NCI-H748 (cell line): Measurements from ENCODE around the gene CYB561A3.
A peak's percentile ranks its signal among the peaks of the same experiment; 100 is the strongest.
"Not testable (repeated sequence)": the region's sequence is repeated elsewhere in the genome, so short reads cannot be mapped to it uniquely, and the experiment has no call there.

Experiments used
- DNase-seq: peaks from one replicate; lab custom pipeline; 2025; ENCODE audit not compliant: unreplicated experiment; lab: John Stamatoyannopoulos, UW

Gene CYB561A3

GRCh38 chr11:61361741-61362541 lies at the start of gene CYB561A3, which contains the start of gene TMEM138:
TSS of gene CYB561A3 (minus strand) at chr11:61361882. CDS start at chr11:61356713, 5,169 bp downstream.
TSS of gene TMEM138 (plus strand) at chr11:61362374. CDS start at chr11:61364391, 2,017 bp downstream.
- DNase-seq: peak; percentile 96

DNA sequence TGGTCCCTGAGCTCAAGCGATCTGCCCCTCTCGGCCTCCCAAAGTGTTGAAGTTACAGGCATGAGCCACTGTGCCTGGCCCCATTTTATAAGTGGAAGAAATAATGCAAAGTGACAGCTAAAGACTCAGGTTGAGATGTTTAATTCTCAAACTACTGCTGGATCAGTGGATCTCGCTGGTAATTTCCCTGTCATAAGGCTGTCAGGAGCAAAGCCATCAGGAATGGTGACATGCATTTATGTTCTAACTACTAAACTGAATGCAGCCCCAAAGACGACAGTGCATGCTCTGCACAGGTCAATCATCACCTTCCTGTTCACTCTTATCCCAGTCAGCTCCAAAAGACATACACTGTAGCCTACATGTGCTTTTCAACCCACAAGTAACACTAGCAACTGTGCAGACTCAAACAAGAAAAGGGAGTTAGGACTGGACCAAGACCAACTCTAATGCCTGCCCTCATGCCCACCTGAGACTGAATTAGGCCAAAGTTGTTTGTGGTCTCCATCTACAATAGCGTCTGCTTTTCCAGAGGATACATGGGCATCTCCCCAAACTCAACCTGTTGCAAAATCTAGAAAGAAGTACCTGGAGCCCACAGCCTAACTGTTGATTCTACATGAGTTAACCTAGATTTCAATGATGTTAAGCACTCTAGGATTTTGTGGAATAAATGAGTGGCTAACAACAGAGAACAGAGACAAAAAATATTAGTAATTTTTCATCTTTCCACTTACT lies 45.5 kb upstream of the CYB561A3 start:
- DNase-seq: no peak

DNA sequence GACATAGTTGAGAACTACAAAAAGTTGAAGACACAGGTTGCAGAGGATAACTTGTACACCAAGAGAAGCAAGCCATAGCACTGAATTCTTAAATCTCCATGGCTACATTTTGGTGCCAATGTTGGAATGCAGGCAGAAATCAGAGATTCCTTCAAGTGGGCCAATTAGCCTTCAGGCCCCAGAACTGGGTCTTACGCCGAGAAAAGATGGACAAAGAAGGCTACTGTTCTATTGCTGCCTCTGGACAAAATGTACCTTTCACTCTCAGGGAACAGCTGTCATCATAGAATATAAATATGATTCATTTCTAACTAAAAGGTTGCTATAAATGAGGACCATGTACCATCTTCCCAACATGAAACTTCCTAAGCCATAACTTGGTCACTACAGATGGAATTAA lies 44.4 kb upstream of the CYB561A3 start:
- no peak for DNase-seq

DNA sequence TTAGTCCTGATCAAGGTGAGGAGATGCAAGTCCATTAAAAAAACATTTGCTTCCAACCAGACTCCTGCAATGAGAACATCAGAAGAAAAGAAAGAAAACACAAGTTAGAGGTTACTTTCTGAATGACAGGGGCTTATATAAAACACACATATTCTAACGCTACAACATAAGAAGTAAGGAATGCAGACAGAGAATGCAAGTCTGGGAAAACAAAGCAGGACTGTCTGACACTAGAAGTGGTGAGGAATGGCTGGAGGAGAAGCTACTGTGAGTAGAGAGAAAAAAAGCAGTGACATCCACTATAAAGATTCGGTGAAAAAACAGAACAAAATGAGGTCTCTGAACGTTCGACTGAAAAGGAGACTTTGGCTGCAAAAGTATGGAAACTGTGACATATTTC lies 43.0 kb upstream of the CYB561A3 start:
- no peak for DNase-seq

DNA sequence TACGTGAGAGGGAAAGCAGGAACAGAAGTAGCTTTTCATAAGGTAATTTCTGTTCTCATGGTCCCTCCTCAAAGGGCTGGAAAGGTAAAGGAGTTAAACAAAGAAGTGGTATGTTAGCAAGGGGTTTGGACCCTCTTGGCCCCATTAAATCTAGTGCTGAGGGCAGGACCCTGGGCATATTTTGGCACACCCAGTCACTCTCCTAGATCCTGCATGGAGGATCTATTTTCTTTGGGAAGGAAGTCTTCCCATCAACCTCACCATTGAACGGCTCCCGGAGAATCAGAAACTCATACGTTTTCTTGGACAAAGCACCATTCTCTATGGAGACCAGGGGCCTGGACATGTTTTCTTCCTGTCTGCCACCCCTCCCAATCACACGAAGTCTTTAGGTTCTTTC lies 42.4 kb upstream of the CYB561A3 start:
- no peak for DNase-seq

DNA sequence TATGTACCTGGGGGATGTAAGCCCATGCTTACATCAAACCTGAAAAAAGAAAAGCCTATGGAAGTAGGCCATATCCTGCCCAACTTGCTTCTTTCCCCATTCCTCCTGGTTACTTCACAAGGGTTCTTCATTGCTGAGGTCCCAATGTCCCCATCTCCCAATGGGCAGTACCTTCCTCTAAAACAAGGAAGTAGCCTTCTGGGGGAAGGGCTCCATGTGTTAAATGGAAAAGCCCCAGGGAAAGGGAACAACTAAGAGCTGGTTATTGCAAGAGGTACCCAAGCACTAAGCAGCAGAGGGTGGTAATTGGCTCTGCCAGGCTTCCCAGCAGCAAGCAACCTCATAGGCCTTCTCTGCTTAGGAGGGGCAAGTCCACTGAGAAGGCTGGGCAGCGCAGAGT lies 42.0 kb upstream of the CYB561A3 start:
- DNase-seq: no peak

DNA sequence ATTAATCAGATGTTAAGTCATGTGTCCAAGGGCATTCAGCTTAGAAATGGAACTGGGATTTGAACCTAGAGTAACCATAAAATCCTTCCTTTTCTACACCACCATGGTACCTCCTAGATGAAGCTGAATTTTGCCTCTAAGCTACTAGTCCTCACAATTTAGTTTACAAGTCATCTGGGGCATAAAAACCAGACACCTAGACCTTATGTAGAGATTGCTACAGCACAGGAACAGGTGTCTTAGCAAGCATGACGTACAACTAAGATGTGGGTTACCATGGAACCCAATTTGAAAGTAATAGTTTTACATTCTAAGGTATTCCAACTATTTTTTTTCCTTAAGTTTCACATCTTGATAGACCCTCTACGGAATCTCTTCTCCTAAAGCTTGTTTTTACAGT lies 39.9 kb upstream of the CYB561A3 start:
- no peak for DNase-seq

GRCh38 chr11:61401173-61401572 lies 39.5 kb upstream of the CYB561A3 start:
- no peak for DNase-seq

DNA sequence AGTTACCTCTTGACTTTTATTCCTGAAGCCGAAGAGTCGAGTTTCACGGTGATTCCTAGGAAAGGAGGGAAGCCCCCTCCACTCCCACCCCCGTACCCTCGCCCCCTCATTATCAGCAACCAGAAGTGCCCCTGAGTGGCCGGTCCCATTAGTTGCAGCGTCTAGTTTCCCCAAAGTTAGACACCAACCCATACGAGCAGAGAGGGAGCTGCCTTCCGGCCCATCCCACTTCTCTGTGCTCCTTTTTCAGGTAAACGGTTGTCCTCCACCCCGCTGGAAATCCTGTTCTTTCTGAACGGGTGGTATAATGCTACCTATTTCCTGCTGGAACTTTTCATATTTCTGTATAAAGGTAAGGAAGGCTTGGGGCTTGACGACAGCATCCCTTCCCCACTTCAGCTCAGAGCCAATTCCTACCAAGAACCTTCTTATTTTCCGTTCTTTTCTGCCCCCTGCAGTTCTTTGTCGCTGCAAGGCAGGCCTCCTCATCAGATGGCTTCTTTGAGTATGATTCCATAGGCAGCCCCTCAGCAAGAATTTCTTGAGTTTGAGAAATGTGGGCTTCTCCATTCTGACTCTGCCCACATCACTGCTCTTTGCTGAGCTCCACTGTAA lies 31.4 kb upstream of the CYB561A3 start:
- DNase-seq: peak; percentile 24

DNA sequence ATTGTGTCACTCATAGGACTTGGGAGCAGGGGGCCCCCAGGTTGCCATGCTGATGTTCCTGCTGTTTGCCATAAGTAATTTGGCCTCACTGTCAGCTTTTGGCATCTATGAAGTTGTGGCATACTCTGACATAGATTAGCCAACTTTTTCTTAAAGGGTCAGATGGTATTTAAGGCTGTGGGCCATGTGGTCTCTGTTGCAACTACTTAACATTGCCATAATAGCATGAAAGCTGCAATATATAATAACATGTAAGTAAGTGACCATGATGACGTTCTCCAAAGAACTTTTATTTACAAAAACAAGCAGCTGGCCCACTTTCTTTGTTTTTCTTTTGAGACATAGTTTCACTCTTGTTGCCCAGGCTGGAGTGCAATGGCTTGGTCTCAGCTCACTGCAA lies 28.5 kb upstream of the CYB561A3 start:
- no peak for DNase-seq

DNA sequence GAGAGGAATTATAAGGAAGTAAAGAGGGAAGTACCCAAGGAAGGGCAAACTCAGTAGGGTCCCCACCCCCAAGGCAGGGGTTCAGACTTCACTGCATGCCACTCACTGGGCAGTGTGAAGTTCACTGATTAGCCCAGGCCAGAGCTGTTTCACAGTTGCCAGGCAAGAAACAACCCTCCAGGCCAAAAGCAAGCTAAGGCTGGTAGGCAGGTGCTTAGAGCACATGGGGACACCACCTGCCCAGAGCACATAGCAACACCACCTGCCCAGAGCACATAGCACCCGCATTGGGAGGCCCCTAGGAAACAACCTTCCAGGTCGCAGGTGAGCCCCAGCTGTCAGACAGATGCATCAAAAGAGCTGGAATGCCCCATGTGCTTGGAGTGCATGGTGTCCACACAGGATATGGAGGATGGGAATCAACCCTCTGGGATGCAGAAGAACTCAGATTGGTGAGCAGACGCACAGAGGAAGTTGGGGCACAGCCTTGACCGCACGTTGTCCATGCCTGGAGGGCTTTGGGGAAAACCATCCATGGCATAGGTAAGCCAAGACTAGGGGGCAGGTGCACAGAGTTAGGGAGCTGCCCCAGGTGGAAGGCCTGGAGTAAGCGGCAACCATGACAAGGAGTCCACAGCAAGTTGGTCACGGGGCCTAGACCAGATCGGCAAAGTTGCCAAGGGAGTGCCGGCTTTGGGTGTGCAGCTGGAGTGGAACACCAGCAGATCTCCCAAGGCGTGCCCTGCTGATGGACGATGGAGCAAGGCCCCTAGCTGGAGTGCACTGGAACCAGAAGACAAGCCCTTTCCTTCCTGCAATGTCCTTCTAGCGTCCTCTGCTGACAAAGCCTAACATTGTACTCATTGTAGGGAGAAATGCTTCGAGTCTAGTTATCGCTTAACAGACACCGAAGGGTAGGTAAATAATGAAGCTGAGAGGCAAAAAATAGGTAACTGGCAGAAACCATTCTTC lies 22.9 kb upstream of the CYB561A3 start:
- peak; percentile 27 for DNase-seq

GRCh38 chr11:61383859-61384258 lies 22.2 kb upstream of the CYB561A3 start:
- not testable (repeated sequence) for DNase-seq

GRCh38 chr11:61380884-61381283 lies 19.2 kb upstream of the CYB561A3 start:
- DNase-seq: no peak

- no peak for DNase-seq
Observed at GRCh38 chr11:61378713-61379313, 17.1 kb upstream of the CYB561A3 start.

DNA sequence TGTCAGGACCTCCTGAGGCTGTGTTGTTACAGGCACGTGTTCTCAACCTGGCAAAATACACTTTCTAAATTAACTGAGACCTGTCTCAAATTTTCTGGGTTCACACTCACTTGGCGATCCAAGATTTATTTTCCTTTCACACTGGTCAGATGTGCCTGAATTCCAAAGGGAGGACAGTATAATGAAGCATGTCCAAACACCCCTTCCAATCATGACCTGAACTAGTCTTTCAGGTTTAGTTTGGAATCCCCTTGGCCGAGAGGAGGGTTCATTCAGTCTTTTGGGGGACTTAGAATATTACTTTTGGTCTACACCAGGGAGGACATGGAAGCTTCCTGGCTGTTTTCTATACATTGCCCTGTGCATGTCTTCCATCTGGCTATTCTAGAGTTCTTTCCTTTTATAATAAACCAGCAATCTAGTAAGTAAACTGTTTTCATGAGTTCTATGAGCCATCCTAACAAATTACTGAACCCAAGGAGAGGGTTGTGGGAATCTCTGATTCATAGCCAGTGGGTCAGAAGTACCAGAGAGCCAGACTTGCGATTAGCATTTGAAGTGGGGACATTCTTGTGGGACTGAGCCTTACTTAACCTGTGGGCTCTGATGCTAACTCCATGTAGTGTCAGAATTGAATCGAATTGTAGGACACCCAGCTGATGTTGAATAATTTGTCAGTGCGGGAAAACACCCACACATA lies 15.9 kb upstream of the CYB561A3 start:
- no peak for DNase-seq

DNA sequence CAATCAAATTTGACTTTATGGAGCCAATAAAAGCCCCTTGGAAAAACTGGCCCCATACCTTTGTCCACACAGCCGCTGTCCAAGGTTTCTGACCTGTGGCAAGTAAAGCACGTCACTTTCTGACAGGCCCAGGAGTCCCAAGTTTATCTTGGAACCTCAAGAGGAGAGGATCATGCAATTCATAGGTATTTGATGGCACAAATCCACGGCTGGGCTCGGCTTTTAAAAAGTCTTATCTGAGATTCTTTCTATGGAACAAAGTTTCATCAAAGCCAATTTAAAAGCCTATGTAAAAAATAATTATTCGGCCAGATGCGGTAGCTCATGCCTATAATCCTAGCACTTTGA lies 14.1 kb upstream of the CYB561A3 start:
- no peak for DNase-seq

- DNase-seq: no peak
Observed at GRCh38 chr11:61372659-61373420, 11.2 kb upstream of the CYB561A3 start.

GRCh38 chr11:61370349-61371005 lies 8.8 kb upstream of the CYB561A3 start:
- no peak for DNase-seq
